A172 (cell line): ENCODE measurements around the gene PCAT6. TPM values are rescaled to one million over a fixed set of nuclear protein-coding genes. Genes with fewer than 3 reads are reported as not detected.
"Not testable (repeated sequence)": the region's sequence is repeated elsewhere in the genome, so short reads cannot be mapped to it uniquely, and the experiment has no call there.

ENCODE experiments used
- DNase-seq: peaks from one replicate; pipeline ENCODE4 v3.0.0-alpha.2; 2015; ENCODE audit warnings: low spot score
- total RNA-seq: library from RNA; depleted of rRNA; stranded (reverse); fragments of >200 nt; shearing (Covaris generic); gene quantifications from 2 replicates; pipeline ENCODE4 v1.2.3, GENCODE V29; 2014

The PCAT6 gene
- total RNA-seq, 1 experiment from 2014 or later, result not detected

DNA sequence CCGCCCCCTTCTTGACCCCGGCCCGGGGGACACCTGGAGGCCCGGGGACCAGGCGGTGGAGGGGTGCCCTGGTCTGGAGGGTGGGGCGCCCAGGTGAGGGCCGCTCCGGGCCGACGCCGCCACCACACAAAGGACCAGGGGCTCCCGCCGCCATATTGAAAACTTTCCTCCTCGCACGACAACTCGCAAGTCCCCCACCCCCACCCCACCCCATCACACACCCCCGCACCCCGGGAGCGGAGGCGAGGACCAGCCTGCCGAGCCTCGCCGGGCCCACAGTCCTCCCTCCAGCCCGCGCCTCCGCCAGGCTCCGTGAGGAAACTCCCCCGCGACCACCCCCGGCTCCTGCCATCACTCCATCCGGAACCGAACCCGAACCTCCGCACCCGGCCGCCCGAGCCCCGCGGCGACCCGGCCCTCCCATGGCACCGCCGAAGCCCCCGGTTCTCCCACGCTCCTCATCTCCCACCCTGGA, 3.3 kb upstream of the PCAT6 start:
- DNase-seq, result peak; percentile 44

DNA sequence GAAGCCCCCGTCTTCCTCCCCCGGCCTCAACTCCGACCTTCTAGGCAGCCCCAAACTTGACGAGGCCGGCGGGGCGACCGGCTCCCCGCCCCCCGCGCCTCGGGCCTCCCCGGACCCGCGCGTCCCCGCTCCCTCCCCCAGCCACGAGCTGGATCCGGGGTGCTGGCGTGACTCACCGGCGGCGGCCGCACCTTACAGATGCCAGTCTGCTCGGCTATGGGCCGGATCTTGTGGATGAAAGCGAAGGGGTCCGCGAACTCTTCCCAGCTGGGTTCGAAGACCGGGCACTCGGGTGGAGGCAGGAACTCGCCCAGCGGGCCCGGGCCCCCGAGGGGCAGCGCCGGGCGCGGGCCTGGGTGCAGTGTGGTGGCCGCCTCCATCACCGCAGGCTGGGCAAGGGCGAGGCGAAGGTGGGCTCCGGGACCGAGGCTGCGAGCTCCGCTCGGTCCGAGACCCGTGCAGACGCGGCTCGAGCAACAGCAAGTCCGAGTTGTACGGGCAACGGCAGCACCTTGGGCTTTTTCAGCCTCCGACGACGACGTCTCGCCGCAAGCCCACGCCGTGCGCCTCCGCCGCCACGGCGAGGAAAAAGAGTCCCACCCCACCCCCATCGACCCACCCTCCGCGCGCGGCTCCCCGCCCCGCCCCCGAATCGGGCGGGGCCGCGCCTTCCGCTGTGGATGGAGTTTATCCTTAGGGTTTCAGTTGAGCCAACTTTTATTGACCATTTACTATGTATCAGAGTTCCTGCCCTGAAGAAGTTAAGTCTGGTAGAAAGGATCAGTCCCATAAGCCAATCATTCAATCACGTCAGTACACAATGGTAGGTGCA, 2.6 kb upstream of the PCAT6 start, which contains the start of gene KDM5B:
TSS of gene KDM5B (minus strand) at position 496 of the 832 bp plus-strand sequence. CDS start at position 380, 116 bp downstream.
- DNase-seq, result peak; percentile 57

DNA sequence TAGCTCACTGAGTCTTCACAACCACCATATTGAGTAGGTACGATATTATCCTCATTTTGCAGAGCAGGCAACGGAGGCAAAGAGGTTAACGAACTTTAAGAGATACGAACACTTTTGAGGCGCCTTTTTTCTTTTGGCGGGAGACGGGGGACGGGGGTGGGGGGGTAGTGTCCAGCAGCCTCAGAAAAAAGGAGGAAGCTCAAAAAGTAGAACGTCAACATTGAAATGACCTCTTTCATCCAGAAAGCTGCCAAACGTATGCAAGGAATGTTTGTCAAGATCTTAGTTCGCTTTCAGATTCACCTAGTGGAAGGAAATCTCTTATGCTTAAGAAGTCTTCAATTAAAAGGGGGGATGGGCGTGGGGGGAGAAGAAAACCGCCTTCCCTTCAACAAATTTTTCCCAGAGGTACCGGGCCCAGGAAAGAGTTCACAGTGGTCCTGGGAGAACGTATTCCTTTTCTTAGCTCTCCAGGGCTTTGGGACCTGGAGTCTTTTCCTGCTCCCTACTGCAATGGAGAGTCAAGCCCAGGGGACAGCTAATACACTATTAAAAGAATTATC, 1.1 kb upstream of the PCAT6 start:
- no peak for DNase-seq

DNA sequence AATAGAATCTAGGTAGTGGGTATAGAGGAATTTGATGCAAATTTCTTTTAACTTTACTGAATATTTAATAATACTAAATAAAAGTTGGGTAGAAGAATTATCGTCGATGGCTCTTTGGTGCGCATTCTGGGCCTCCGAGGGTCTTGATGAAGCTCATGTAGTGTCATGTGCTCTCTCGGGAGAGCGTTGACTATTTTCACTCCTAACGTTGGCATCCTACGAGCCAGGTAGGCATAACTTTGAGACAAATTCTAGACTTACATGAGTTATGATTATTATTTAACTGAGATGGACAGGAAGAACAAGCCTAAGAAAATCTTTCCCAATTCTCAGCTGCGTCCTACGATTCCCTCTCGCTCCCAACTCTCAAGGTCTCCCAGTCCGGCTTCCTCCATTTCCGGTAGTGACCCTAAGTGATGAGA, 550 bp upstream of the PCAT6 start:
- DNase-seq, result no peak

DNA sequence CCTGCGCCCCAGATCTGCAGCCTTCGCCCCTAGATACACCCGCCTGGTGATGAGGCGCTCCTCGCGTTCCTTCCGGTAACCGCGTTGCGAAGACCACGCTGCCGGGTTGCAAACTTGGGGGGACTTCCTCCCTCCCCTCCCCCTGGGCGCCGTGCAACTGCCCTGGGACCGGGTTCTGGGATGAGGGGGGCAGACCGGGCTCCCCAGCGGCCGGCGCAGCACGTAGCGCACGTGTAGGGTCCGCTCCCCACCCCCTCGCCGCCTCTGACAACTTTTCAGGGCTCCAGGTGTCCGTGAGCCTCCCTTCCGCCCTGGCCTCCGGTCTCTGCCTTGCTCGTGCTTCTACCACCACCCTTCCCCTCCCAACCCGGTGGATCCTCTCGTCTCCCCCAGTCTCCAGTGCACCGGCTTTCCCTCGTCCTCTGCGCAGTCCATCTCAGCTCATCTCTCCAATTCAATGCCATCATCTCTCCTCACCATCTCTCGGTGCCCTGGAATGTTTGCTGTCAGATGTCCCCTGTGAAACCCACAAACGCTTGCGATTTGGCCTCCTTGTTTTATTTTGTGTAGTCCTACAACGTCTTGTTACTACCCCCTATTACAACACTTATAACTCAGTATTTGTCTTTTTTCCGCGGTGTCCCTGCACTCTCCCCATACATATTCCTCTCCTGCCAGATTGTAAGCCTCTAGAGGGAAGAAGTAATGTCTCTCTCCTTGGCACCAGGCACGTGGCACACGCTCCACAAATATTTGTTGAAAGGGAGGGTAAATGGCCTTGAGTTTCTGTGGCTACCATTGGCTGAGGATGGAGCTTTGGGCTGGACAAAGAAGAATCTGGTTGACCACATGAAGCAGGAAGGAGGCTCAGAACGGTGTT, 782 bp downstream of the PCAT6 start:
- DNase-seq, result no peak

DNA sequence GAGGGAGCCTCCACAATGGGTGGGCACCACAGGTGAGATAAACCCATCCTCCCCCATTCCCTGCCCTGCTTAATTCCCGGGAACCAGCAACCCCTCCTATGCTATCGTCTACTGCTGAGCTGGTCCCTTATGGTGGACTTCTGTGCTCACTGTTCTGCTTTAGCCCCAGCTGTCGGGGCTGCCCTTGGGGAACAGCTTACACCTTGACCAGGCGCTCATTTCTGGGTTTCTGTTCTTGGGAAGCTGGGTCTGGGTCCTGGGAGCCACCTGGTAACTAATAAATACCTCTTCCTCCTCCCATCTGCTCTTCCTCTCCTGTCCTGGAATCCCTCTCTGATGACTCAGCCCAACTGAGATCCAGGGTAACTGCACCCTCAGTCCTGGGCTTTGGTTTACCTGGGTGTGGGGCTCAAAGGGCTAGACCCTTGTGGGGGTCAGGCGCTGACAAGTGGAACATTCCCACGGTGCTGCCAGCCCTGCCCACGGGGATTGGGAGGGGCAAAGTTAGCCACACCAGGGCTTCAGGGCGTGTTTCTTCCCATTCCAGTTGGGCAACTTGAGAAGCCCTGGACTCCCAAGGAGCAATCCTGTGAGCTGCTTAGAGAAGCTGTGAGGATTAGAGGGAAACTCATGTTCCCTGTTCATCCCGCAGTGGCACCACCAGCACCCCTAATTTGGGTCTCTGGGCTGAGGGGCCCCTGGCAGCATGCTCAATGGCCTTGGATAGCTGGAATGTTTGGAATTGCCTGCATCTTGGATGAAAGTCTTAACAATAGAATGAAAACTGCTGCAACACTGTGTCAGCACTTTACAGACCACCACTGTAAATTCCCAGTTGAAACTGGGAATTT, 1.6 kb downstream of the PCAT6 start:
- DNase-seq, result no peak

DNA sequence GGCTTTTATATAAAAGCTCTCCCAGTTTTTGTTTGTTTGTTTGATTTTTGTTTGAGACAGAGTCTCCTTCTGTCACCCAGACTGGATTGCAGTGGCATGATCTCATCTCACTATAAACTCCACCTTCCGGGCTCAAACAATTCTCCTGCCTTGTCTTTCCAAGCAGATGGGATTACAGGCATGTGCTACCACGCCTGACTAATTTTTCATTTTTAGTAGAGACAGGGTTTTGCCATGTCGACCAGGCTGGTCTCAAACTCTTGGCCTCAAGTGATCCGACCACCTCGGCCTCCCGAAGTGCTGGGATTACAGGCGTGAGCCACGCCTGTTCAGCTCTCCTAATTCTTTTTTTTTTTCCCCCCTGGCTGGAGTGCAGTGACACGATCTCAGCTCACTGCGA, 4.4 kb downstream of the PCAT6 start:
- DNase-seq, result no peak

DNA sequence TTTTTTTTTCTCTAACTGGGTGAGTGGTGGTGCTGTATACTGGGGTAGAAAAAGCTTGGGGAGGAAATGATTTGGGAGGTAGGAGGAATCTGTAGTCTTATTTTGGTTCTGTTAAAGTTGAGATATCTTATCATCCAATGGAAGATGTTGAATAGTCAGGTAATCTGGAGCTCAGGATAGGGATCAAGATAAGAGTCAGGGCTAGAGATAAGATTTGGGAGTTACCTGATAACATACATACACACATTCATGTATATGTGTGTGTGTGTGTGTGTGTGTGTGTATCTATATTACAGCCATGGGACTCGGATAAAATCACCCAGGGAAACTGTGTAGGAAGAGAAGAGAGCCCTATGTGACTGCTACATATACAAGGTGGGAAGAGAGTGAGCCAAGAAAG, 8.1 kb downstream of the PCAT6 start:
- no peak for DNase-seq

DNA sequence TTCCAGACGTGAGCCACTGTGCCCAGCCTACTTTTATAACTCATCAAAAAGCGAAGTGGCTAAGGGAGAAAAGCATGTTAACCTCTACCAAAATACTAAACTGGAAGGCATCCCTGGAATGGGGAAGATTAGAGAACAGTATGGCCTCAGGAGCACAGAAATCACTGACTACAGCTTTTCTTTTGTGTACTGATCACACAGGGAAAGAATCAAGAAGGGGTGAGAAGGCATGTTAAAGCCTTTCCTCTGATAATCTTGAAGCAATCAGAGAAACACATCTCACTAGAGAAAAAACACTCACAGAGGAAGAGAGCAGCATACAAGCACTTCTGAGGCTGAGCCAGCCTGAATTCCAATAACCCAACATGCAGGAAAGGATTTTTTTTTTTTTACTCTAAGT, 10.7 kb downstream of the PCAT6 start:
- peak; percentile 54 for DNase-seq

DNA sequence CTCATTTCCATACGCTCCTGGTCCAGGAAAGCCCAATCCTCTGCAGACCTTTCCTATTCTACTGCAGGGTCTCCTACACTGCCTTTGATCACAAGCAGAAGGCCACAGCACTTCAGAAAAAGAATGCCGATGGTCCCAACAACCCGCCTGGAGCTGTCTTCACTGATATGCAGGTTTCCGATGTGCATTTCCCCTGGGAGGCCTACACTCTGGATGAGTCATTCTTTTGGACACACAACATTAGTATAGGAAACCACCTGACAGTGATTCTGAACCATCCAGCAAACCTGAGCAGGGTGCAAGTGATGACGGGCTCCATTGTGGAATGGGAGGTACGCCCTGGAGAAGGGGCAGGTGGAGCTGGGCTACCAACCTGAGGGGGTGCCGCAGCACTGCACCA, 15.0 kb downstream of the PCAT6 start:
- DNase-seq, result no peak

DNA sequence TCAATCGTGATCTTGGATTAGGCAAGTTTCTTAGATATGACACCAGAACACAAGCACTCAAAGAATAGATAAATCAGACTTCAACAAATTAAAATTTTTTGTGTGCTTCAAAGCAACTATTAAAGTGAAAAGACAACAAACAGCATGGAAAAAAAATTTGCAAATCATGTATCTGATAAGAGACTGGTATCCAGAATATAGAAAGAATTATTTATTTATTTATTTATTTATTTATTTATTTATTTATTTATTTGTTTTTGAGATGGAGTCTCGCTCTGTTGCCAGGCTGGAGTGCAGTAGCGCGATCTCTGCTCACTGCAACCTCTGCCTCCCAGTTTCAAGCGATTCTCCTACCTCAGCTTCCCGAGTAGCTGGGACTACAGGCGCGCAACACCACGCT, 18.5 kb downstream of the PCAT6 start:
- DNase-seq, result not testable (repeated sequence)

DNA sequence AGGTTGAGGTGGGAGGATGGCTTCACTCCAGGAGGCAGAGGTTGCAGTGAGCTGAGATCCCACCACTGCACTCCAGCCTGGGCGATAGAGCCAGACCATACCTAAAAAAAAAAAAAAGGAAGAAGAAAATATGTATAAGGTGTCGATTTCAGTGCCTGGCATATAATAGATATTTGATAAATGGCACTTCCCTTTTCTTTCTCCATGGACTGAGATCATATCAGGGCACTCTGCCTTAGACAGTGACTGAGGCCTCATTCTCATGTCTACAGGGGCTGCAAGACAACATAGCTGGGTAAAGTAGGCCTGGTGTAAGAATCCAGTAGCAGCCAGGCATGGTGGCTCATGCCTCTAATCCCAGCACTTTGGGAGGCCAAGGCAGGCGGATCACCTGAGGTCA, 21.2 kb downstream of the PCAT6 start:
- DNase-seq, result no peak

DNA sequence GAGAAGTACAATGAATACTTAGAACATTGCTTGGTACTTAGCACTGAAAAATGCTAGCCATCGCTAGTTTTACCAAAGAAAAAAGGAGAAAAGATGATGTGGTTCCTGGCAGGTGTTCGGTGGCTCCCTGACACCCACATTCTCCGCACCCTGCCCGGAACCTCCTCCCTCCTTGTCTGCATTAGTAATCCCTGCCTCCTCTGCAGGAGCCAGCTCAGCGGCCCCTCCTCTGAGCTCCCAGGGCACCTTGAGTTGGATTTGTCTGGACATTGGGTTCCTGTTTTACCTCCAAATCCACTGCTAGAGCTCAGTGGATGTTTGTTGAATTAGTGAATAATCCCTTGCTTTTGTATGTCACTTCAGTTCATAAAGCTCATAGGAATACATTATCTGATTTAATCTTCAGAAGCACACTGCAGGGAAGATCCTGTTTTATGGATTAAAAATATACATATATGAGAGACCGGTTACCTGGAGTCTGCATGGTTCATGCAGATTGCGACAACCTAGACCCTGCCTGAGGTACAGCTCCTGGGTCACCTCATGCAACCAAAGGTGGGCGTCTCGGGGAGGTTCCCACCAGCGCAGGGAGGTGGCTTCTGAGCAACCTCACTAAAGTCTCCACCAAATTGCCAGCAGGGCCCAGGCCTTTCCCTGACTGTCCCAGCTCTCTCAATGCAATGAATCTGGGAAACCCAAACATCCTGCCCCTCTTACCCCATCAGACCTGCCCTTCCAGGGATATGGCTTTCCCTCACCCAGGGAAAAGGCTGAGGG, 24.2 kb downstream of the PCAT6 start:
- DNase-seq, result no peak

DNA sequence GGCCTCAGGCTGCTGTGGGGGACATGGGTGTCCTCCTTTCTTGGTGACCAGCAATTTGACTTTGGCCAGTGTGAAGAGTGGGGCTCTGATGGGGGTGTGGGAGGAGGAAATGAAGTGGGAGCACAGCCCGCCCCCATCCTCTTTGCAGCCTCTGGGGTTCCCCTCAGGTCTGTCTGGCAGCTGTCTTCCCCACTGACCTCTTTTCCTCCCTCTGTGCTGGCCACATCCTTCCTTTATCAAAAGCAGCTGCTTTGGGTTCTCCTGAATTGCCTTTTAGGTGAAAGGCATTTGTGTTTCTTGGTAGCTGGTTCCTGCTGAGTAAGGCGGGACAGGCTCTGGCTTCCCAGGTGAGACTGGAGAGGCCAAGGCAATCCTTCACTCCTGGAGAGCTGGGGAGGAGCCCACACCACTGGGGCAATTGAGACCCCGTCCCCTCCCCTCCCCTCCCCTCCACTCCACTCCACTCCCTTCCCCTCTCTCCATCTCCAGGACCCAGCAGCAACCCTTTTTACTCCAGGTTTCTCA, 24.9 kb downstream of the PCAT6 start:
- no peak for DNase-seq

DNA sequence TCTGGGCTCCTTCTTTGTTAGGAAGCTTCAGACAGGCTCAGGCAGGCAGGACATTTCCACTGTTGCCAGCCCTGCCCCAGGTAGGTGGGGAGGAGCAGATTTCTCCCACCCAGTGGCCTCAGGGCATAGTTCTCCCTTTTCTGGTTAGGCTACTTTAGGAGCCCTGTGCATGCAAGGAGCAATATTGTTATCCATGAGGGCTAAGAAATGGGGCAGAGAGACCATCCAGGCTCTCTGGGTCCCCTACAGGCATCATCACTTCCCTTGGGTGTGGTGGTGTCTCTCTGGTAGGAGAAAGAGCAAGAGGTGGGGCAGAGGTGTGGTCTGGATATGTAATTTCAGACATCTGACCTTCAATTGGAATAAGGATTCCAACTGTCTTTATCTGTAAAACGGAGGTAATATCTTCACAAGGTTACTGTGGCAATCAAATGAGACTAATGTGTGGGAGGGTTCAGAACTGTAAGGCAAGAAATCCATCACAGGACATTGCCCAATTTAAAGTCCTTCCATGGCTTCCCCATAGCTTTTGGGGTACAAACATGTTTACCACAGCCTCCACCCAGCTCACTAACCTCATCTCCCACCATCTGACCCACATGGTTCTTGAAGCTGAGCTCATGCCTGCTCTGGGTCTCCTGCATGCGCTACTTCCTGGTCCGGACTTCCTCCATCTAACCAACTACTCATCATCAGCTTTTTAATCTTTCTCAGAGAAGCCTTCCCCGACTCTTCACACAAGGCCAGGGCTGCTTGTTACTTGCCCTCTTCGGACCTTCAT, 26.1 kb downstream of the PCAT6 start:
- no peak for DNase-seq

DNA sequence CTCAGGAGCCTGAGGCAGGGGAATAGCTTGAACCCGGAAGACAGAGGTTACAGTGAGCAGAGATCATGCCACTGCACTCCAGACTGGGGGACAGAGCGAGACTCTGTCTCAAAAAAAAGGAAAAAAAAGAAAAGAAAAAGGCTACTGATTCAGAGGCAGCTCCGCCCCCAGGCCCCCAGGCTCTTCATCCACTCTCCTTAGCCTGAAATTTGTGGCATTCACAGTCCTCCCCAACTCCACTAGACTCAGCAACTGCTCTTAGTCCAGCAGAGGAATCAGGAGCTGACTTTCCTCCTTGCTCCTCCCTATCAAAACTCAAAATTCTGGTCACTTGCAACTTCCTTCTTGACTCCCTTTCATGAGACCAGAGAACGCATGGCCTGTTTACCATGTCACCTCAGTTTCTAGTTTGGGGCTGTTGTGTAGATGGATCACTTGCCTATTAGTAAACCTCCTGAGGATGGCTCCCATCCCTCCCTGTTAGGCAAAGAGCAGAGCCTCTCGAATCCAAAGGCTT, 27.1 kb downstream of the PCAT6 start:
- DNase-seq, result no peak

DNA sequence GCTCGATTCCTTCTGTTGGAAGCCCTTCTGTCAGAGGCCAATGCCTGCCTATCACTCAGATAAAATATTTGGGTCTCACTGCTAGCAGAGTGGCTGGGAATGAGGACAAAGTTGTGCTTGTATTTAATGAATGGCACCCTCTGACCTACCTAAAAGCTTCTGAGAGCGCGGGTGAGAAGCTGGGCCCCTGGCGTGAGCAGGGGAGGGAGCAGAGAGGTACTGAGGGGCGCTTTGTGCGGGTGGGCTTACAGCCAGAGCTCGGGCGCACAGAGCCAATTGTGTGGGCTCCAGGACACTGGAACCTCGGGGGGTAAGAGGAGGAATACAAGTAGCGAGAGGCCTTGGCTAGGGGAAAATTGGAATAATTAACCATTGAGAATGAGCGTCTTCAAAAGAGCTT, 32.3 kb downstream of the PCAT6 start:
- no peak for DNase-seq

DNA sequence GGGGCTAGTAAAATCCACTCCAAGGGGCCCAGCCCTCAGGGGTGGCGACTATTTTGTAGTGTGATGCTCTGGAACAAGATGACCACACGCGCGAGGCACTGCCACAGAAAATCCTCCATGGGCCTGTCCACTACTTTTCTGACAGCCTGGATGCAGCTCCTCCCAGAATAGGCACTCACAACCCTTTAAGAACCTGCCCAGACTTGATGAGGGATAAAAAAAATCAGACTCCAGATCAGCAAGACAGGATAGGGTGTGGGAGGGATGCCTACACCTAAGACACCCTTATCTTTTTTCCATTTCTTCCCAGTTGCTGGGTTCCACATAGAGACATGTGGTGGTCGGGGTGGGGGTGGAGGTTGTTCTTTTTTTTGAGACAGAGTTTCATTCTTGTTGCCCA, 33.5 kb downstream of the PCAT6 start:
- DNase-seq, result no peak

DNA sequence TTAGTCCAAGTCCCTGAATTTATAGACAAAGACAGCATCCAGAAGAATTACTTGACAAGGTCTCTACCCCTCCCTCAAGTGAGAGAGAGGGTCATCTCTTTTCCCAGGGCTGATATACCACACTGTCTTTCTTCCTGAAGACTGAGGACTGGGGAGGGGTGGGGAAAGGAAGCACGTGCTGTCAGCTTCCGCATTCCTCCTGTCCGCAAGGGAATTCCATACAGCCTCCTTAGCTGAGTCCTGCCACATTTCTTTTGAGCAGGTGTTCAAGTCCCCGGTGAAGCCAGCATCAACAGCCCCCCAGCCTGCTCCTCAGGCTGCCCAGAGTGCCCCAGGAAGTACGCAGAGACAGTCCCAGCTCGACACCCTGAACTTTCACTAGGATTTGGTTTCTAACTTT, 34.2 kb downstream of the PCAT6 start:
- DNase-seq, result no peak
